HepG2 (cell line): ENCODE data around the gene NEAT1. TPM values are rescaled to one million over a fixed set of nuclear protein-coding genes. Genes with fewer than 3 reads are reported as not detected.

Experiments used
- EZH2 ChIP-seq: conservative IDR thresholded peaks from 2 replicates; pipeline ENCODE4 v1.6.1; 2012; ENCODE audit warnings: mild to moderate bottlenecking, low read depth, low read length, moderate library complexity
- FOXO1 ChIP-seq: sonication (generic); formaldehyde crosslinking; IDR thresholded peaks from 2 replicates; pipeline ENCODE4 v1.4.0; 2020; ENCODE audit warnings: missing genetic modification reagents
- HNF1B ChIP-seq: sonication (generic); formaldehyde crosslinking; IDR thresholded peaks from 2 replicates; pipeline ENCODE4 v1.5.1; 2020; ENCODE audit warnings: mild to moderate bottlenecking, moderate library complexity, missing genetic modification reagents
- HOXA3 ChIP-seq: sonication (generic); formaldehyde crosslinking; IDR thresholded peaks from 2 replicates; pipeline ENCODE4 v1.5.0; 2020; ENCODE audit warnings: missing genetic modification reagents
- MEF2D ChIP-seq: sonication (generic); formaldehyde crosslinking; IDR thresholded peaks from 2 replicates; pipeline ENCODE4 v1.5.1; 2020; ENCODE audit warnings: mild to moderate bottlenecking, missing genetic modification reagents
- MIXL1 ChIP-seq: IDR thresholded peaks from 2 replicates; pipeline ENCODE4 v1.6.1; 2016
- NR2C2 ChIP-seq: sonication (generic); formaldehyde crosslinking; IDR thresholded peaks from 2 replicates; pipeline ENCODE4 v1.4.0; 2020; ENCODE audit warnings: missing genetic modification reagents, mild to moderate bottlenecking, moderate library complexity, borderline replicate concordance
- NR2F6 ChIP-seq, 2 experiments: IDR thresholded peaks; 2 replicates each; pipeline ENCODE4 v1.6.1; 2016; ENCODE audit warnings: antibody characterized with exemption in 1 of 2, mild to moderate bottlenecking in 1 of 2
- PBX3 ChIP-seq: sonication (generic); formaldehyde crosslinking; IDR thresholded peaks from 2 replicates; pipeline ENCODE4 v1.8.1; 2023; ENCODE audit warnings: missing genetic modification reagents, inconsistent platforms, borderline replicate concordance
- POLR2G ChIP-seq: fragments of 200-400 bp; formaldehyde crosslinking; IDR thresholded peaks from 2 replicates; pipeline ENCODE4 v1.6.1; 2018; ENCODE audit warnings: mild to moderate bottlenecking, low read depth, low read length, moderate library complexity
- SRSF4 ChIP-seq: fragments of 200-400 bp; formaldehyde crosslinking; IDR thresholded peaks from one replicate; pipeline ENCODE4 v1.6.1; 2018; ENCODE audit warnings: mild to moderate bottlenecking, low read depth, low read length, moderate library complexity; ENCODE audit not compliant: poor library complexity, severe bottlenecking
- ZFP37 ChIP-seq: sonication (generic); formaldehyde crosslinking; IDR thresholded peaks from 2 replicates; pipeline ENCODE4 v1.4.0; 2020; ENCODE audit warnings: missing genetic modification reagents, borderline replicate concordance
- ZNF740 ChIP-seq: sonication (generic); formaldehyde crosslinking; IDR thresholded peaks from 2 replicates; pipeline ENCODE4 v1.4.0; 2020; ENCODE audit warnings: missing genetic modification reagents
- polyA plus RNA-seq, 8 experiments: library from polyadenylated mRNA; depleted of rRNA in 3 of 8; stranded (reverse) in 7 of 8; unstranded in 1 of 8; fragments of >200 nt; fragmentation: Illumina TruSeq in 4 of 8; extraction: Trizol in 4 of 8; gene quantifications; 2 replicates each; pipeline versions ENCODE4 v1.2.1 to v1.2.3, GENCODE V29; 2011 to 2016; ENCODE audit warnings: low read depth in 4 of 8, missing spikeins in 1 of 8, mixed read lengths in 1 of 8; ENCODE audit not compliant: insufficient read depth in 1 of 8
- total RNA-seq, 5 experiments: library from RNA; depleted of rRNA; stranded (reverse); fragments of >200 nt; fragmentation: Illumina TruSeq; extraction: Trizol; gene quantifications; 2 replicates each; pipeline ENCODE4 v1.2.3, GENCODE V29; 2016; ENCODE audit warnings: low read depth in 1 of 5
- TF ChIP-seq, protein P1 (sequence below): sonication (generic); formaldehyde crosslinking; IDR thresholded peaks from 2 replicates; pipeline ENCODE4 v1.4.0; 2020; ENCODE audit warnings: missing genetic modification reagents
- TF ChIP-seq, protein P2 (sequence below): sonication (generic); formaldehyde crosslinking; IDR thresholded peaks from 2 replicates; pipeline ENCODE4 v1.4.0; 2020; ENCODE audit warnings: mild to moderate bottlenecking, missing genetic modification reagents

Gene NEAT1
- total and polyA plus RNA-seq, 2 of the 13 experiments (the other 11 are each of a cell fraction or from before 2014, with no cell fraction given) = 20.5 to 41.2 TPM

- TF ChIP-seq HNF1B (CRISPR knock-in tag) (0 out of 2 replicates have a peak, but pooled peaks have one; percentile 40), MEF2D (CRISPR knock-in tag) (0 out of 2 replicates have a peak, but pooled peaks have one; percentile 4), MIXL1 (CRISPR knock-in tag) (peak; percentile 9; the same call in 1 of the 2 replicates), ZFP37 (no peak), EZH2 (no peak), POLR2G (peak; percentile 65), NR2F6 (IDR thresholded peaks at IDR 0.05) (no peak), NR2F6 (CRISPR knock-in tag; IDR thresholded peaks at IDR 0.05) (peak; percentile 22; the same call in 1 of the 2 replicates), FOXO1 (CRISPR knock-in tag) (peak; percentile 61), PBX3 (CRISPR knock-in tag) (no peak), HOXA3 (CRISPR knock-in tag) (peak; percentile 57; the same call in 1 of the 2 replicates), SRSF4 (no peak), ZNF740 (CRISPR knock-in tag) (no peak), NR2C2 (CRISPR knock-in tag) (peak; percentile 50; the same call in 1 of the 2 replicates)
- TF ChIP-seq, protein P1, sequence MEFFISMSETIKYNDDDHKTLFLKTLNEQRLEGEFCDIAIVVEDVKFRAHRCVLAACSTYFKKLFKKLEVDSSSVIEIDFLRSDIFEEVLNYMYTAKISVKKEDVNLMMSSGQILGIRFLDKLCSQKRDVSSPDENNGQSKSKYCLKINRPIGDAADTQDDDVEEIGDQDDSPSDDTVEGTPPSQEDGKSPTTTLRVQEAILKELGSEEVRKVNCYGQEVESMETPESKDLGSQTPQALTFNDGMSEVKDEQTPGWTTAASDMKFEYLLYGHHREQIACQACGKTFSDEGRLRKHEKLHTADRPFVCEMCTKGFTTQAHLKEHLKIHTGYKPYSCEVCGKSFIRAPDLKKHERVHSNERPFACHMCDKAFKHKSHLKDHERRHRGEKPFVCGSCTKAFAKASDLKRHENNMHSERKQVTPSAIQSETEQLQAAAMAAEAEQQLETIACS = no peak
- TF ChIP-seq, protein P2, sequence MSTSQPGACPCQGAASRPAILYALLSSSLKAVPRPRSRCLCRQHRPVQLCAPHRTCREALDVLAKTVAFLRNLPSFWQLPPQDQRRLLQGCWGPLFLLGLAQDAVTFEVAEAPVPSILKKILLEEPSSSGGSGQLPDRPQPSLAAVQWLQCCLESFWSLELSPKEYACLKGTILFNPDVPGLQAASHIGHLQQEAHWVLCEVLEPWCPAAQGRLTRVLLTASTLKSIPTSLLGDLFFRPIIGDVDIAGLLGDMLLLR (CRISPR knock-in tag) = no peak
Observed at GRCh38 chr11:65487467-65488272, 65.1 kb downstream of the NEAT1 start (continued).
